HL-60 (cell line): ENCODE results near the gene MARVELD1.

ENCODE experiments used
- CTCF ChIP-seq: IDR thresholded peaks from one replicate; pipeline ENCODE4 v1.5.1; 2011; ENCODE audit warnings: low read length, control low read depth, inconsistent platforms; ENCODE audit not compliant: insufficient read depth
- GABPA ChIP-seq: IDR thresholded peaks from 2 replicates; pipeline ENCODE4 v1.6.1; 2012; ENCODE audit warnings: low read depth
- REST ChIP-seq: IDR thresholded peaks from 2 replicates; pipeline ENCODE4 v1.6.1; 2012; ENCODE audit warnings: low read depth; ENCODE audit not compliant: insufficient replicate concordance

DNA sequence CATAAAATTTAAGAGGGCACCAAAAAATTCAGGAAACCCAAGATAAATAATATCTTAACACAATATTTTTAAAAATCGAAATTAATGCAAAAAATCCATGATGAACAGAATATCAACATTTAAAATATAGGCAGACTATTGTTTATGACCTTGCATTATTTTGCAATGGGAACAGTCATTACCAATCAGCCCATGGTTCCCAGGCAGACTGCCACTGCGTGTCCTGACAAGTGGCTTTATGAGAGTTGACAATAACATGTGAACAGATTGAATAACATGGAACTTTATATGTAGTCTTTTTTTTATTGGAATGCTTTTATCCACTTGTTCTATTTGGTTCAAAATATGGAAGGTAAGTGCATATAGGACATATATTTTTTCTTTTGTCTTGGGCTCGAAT, 23.4 kb upstream of the MARVELD1 start:
- no peak for TF ChIP-seq CTCF
- TF ChIP-seq GABPA = no peak
- no peak for TF ChIP-seq REST
